ENCODE data around the gene C11orf91. TPM values are rescaled to one million over a fixed set of nuclear protein-coding genes. Genes with fewer than 3 reads are reported as not detected.
"Not testable (repeated sequence)": the region's sequence is repeated elsewhere in the genome, so short reads cannot be mapped to it uniquely, and the experiment has no call there.

The C11orf91 gene
- total RNA-seq, 5 donors from 2014 or later (not counting 1 experiment from before 2014, with no cell fraction given), result 0.95 TPM; not detected in 4

DNA sequence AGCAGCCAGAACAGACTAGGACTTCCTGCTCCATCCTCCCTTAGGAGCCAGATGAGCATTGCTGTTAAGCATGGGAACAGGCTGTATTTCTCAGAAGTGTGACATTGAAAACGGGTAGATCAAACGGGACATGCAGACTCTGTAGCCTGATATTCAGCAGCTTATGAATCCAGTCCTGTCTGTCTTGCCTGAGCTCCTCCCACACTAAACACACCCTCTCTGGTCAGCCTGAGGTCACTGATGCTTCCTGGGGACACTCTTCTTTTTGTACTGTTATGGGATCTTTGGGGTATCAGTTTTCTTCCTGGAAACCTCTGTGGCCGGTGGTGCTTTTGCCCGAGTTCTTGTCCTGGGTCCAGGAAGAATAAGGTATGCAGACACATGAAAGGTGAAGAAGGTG lies 35.8 kb downstream of the C11orf91 start:
- Mint-ChIP-seq H3K27ac (no peak overlapping the region), H3K27me3 (peaks cover 11 to 15% of the 10 kb centered on the region in 2 donors), H3K4me1 (no peaks in the 10 kb centered on the region), H3K36me3 (no peaks in the 10 kb centered on the region), H3K9me3 (no peaks in the 10 kb centered on the region), H3K4me3 (no peak overlapping the region)
- 71% methylated on average over 2 of the region's 4 CpGs for WGBS (ENCODE audit: insufficient coverage)
- Histone ChIP-seq H3K36me3 (ENCODE audit: control insufficient read depth in 2 of 2, extremely low read depth in 1 of 2, insufficient read depth in 1 of 2, low read length in 1 of 2) (no peaks in the 10 kb centered on the region), H3K27ac (ENCODE audit: low read length) (no peak overlapping the region), H3K9me3 (no peaks in the 10 kb centered on the region), H3K4me3 (ENCODE audit: control insufficient read depth in 1 of 2, extremely low read depth in 1 of 2, low read length in 1 of 2) (no peak overlapping the region), H3K27me3 (replicated peaks in 1 of 2; ENCODE audit: control insufficient read depth in 2 of 2, extremely low read depth in 1 of 2, insufficient read depth in 2 of 2, low read length in 1 of 2) (peaks cover 0 to 25% of the 10 kb centered on the region in 2 experiments), H3K4me1 (ENCODE audit: control insufficient read depth in 1 of 2, extremely low read depth in 1 of 2, insufficient read depth in 2 of 2, low read length in 2 of 2) (no peaks in the 10 kb centered on the region)
- ChIA-PET POLR2A (no interaction called here), CTCF (no interaction called here)
- ATAC-seq (replicated peaks in 1 of 4) (no peak), DNase-seq (no peak)

DNA sequence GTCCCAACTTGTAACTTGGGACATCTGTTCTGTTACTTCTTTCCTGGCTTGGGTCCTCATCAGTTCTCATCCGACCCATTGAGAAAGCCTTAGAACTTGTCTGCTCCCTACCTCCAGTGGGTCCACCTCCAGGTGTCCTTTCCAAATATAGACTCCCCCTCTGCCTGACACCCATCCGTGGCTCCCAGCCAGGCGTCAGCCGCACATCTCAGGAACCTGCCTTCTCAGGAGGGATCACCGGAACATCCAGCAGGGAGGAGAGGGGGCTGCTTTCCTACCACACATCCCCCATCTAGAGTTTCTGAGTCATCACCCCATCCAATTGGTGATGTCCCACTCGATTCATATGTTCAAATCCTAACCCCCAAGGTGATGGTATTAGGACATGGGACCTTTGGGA lies 36.5 kb downstream of the C11orf91 start:
- Histone ChIP-seq H3K9me3 (no peaks in the 10 kb centered on the region), H3K27me3 (replicated peaks in 1 of 2; ENCODE audit: control insufficient read depth in 2 of 2, extremely low read depth in 1 of 2, insufficient read depth in 2 of 2, low read length in 1 of 2) (peaks cover 0 to 25% of the 10 kb centered on the region in 2 experiments), H3K27ac (ENCODE audit: low read length) (no peak overlapping the region), H3K4me1 (ENCODE audit: control insufficient read depth in 1 of 2, extremely low read depth in 1 of 2, insufficient read depth in 2 of 2, low read length in 2 of 2) (no peaks in the 10 kb centered on the region), H3K4me3 (ENCODE audit: control insufficient read depth in 1 of 2, extremely low read depth in 1 of 2, low read length in 1 of 2) (no peak overlapping the region), H3K36me3 (ENCODE audit: control insufficient read depth in 2 of 2, extremely low read depth in 1 of 2, insufficient read depth in 1 of 2, low read length in 1 of 2) (no peaks in the 10 kb centered on the region)
- ChIA-PET CTCF (no interaction called here), POLR2A (no interaction called here)
- ATAC-seq (replicated peaks in 1 of 4), result no peak
- DNase-seq, result no peak
- H3K27me3 Mint-ChIP-seq, result peaks cover 11 to 15% of the 10 kb centered on the region in 2 donors
- H3K36me3 Mint-ChIP-seq, result no peaks in the 10 kb centered on the region
- no peak overlapping the region for H3K27ac Mint-ChIP-seq
- H3K4me3 Mint-ChIP-seq, result no peak overlapping the region
- H3K4me1 Mint-ChIP-seq, result no peaks in the 10 kb centered on the region
- WGBS (ENCODE audit: insufficient coverage), result no CpG with 5 or more reads among the region's 6 CpGs
- no peaks in the 10 kb centered on the region for H3K9me3 Mint-ChIP-seq

DNA sequence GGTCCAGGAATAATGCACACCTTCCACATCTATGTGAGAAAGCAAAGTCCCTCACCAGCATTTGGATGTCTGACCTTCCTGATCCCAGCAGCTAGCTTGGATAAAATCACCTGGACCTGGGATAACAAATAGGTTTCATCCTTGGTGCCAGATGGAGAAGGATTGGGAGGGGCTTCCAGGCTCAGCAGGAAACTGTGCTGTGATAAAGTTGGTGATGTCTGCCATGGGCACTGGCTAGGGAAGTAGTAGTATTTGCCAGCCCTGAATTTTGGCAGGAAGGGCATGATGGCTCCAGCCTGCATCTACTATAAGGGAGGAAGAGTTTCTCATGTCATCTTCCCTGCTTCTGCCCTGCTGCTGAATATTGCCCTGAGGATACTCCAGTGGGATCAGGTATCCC lies 37.5 kb downstream of the C11orf91 start:
- Mint-ChIP-seq H3K27me3 (peaks cover 11% of the 10 kb centered on the region in 2 donors), H3K27ac (no peak overlapping the region), H3K4me3 (no peak overlapping the region), H3K9me3 (no peaks in the 10 kb centered on the region), H3K4me1 (no peaks in the 10 kb centered on the region), H3K36me3 (no peaks in the 10 kb centered on the region)
- Histone ChIP-seq H3K4me3 (ENCODE audit: control insufficient read depth in 1 of 2, extremely low read depth in 1 of 2, low read length in 1 of 2) (no peak overlapping the region), H3K4me1 (ENCODE audit: control insufficient read depth in 1 of 2, extremely low read depth in 1 of 2, insufficient read depth in 2 of 2, low read length in 2 of 2) (no peaks in the 10 kb centered on the region), H3K9me3 (no peaks in the 10 kb centered on the region), H3K27me3 (replicated peaks in 1 of 2; ENCODE audit: control insufficient read depth in 2 of 2, extremely low read depth in 1 of 2, insufficient read depth in 2 of 2, low read length in 1 of 2) (peaks cover 0 to 29% of the 10 kb centered on the region in 2 experiments), H3K36me3 (ENCODE audit: control insufficient read depth in 2 of 2, extremely low read depth in 1 of 2, insufficient read depth in 1 of 2, low read length in 1 of 2) (no peaks in the 10 kb centered on the region), H3K27ac (ENCODE audit: low read length) (no peak overlapping the region)
- ATAC-seq (replicated peaks in 1 of 4) (no peak), DNase-seq (no peak)
- POLR2A ChIA-PET, result no interaction called here
- CTCF ChIA-PET, result no interaction called here

DNA sequence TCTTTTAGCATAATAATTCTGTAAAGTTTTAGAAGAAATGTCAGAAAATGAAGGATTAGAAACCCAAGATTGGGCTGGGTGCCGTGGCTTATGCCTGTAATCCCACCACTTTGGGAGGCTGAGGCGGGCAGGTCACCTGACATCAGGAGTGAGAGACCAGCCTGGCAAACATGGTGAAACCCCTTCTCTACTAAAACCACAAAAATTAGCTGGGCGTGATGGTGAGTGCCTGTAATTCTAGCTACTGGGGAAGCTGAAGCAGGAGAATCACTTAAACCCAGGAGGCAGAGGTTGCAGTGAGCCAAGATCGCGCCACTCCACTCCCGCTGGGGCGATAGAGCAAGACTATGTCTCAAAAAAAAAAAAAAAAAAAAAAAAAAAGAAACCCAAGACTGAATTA lies 39.1 kb downstream of the C11orf91 start:
- DNase-seq; H3K36me3 Mint-ChIP-seq; H3K27ac Mint-ChIP-seq; CTCF ChIA-PET; POLR2A ChIA-PET; H3K9me3 ChIP-seq; H3K4me3 Mint-ChIP-seq; H3K4me1 Mint-ChIP-seq; H3K36me3 ChIP-seq (ENCODE audit: control insufficient read depth in 2 of 2, extremely low read depth in 1 of 2, insufficient read depth in 1 of 2, low read length in 1 of 2); H3K9me3 Mint-ChIP-seq; H3K4me3 ChIP-seq (ENCODE audit: control insufficient read depth in 1 of 2, extremely low read depth in 1 of 2, low read length in 1 of 2); H3K4me1 ChIP-seq (ENCODE audit: control insufficient read depth in 1 of 2, extremely low read depth in 1 of 2, insufficient read depth in 2 of 2, low read length in 2 of 2); ATAC-seq (replicated peaks in 1 of 4); H3K27ac ChIP-seq (ENCODE audit: low read length): not testable (repeated sequence)
- H3K27me3 ChIP-seq (replicated peaks in 1 of 2; ENCODE audit: control insufficient read depth in 2 of 2, extremely low read depth in 1 of 2, insufficient read depth in 2 of 2, low read length in 1 of 2), result peaks cover 0 to 35% of the 10 kb centered on the region in 2 experiments
- no CpG with 5 or more reads among the region's 7 CpGs for WGBS (ENCODE audit: insufficient coverage)
- peaks cover 11% of the 10 kb centered on the region in 2 donors for H3K27me3 Mint-ChIP-seq

DNA sequence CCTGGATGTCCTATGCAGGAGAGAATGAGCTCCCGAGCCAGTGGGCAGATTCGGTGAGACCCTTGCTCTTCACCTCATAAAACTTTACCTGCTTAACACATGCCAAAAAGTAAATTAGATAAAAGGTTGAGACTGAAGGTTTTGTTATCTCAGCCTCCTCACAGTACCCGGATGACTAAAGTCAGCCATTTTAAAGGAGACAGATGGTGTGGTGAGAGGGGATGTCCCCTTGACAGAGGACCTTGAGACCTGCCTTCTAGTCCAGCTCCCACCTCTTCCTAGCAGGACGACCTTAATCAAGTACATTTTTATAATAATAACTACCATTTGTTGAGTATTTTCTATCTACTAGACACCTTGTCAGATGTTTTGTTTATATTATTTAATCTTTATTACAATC lies 39.7 kb downstream of the C11orf91 start:
- Histone ChIP-seq H3K4me1 (ENCODE audit: control insufficient read depth in 1 of 2, extremely low read depth in 1 of 2, insufficient read depth in 2 of 2, low read length in 2 of 2) (no peaks in the 10 kb centered on the region), H3K27me3 (replicated peaks in 1 of 2; ENCODE audit: control insufficient read depth in 2 of 2, extremely low read depth in 1 of 2, insufficient read depth in 2 of 2, low read length in 1 of 2) (peaks cover 0 to 37% of the 10 kb centered on the region in 2 experiments), H3K4me3 (ENCODE audit: control insufficient read depth in 1 of 2, extremely low read depth in 1 of 2, low read length in 1 of 2) (no peak overlapping the region), H3K9me3 (no peaks in the 10 kb centered on the region), H3K36me3 (ENCODE audit: control insufficient read depth in 2 of 2, extremely low read depth in 1 of 2, insufficient read depth in 1 of 2, low read length in 1 of 2) (no peaks in the 10 kb centered on the region), H3K27ac (ENCODE audit: low read length) (no peak overlapping the region)
- ChIA-PET CTCF (no interaction called here), POLR2A (no interaction called here)
- Mint-ChIP-seq H3K36me3 (no peaks in the 10 kb centered on the region), H3K4me1 (no peaks in the 10 kb centered on the region), H3K27ac (no peak overlapping the region), H3K27me3 (peaks cover 8 to 12% of the 10 kb centered on the region in 2 donors), H3K4me3 (no peak overlapping the region), H3K9me3 (no peaks in the 10 kb centered on the region)
- no peak for DNase-seq
- no CpG with 5 or more reads among the region's 4 CpGs for whole genome bisulfite sequencing (ENCODE audit: insufficient coverage)
- ATAC-seq (replicated peaks in 1 of 4), result no peak

DNA sequence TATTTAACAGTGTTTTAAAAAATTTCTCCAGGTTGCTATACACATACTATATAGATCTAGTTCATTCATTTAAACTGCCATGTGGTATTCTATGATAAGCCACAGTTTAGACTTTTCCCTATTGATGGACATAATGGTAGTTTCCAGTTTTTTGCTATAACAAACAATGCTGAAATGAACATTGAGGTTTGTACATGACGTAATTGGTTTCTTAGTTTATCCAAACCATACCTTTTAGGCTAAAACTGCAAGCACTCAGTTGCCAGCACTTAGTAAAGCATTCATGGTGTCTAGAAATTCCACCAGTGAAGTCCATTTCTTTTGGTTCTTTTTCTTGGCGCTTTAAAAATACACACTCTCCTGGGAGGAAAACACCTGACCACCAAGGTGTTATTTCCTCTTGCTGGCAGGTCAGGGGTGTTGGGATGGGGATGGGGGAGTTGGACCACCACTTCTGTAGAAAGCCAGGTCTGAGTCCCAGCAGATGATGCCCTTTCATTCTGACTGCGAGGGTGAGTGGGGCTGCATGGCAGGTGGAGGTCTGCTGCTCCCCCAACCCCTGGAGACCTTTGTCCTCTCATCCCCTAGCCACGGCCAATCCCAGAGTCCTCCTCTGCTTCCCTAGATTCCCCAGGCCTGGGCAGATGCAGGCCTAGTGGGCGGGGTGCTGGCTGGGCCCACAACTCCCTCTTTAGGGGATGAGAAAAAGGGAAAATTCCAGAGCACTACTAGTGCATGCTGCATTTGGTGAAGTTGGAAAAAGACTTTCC lies 41.1 kb downstream of the C11orf91 start:
- DNase-seq, result no peak
- Mint-ChIP-seq H3K4me1 (no peaks in the 10 kb centered on the region), H3K4me3 (no peak overlapping the region), H3K36me3 (no peaks in the 10 kb centered on the region), H3K9me3 (no peaks in the 10 kb centered on the region), H3K27me3 (peaks cover 15 to 17% of the 10 kb centered on the region in 2 donors), H3K27ac (no peak overlapping the region)
- POLR2A ChIA-PET, result no interaction called here
- H3K36me3 ChIP-seq (ENCODE audit: control insufficient read depth in 2 of 2, extremely low read depth in 1 of 2, insufficient read depth in 1 of 2, low read length in 1 of 2), result no peaks in the 10 kb centered on the region
- H3K4me1 ChIP-seq (ENCODE audit: control insufficient read depth in 1 of 2, extremely low read depth in 1 of 2, insufficient read depth in 2 of 2, low read length in 2 of 2), result no peaks in the 10 kb centered on the region
- WGBS (ENCODE audit: insufficient coverage), result no CpG with 5 or more reads among the region's 5 CpGs
- peaks cover 0 to 31% of the 10 kb centered on the region in 2 experiments for H3K27me3 ChIP-seq (replicated peaks in 1 of 2; ENCODE audit: control insufficient read depth in 2 of 2, extremely low read depth in 1 of 2, insufficient read depth in 2 of 2, low read length in 1 of 2)
- no peaks in the 10 kb centered on the region for H3K9me3 ChIP-seq
- H3K4me3 ChIP-seq (ENCODE audit: control insufficient read depth in 1 of 2, extremely low read depth in 1 of 2, low read length in 1 of 2), result no peak overlapping the region
- CTCF ChIA-PET, result no interaction called here
- no peak for ATAC-seq (replicated peaks in 1 of 4)
- no peak overlapping the region for H3K27ac ChIP-seq (ENCODE audit: low read length)

Data from T-cell (primary cell).